ENCODE data around the gene CEP72.

DNA sequence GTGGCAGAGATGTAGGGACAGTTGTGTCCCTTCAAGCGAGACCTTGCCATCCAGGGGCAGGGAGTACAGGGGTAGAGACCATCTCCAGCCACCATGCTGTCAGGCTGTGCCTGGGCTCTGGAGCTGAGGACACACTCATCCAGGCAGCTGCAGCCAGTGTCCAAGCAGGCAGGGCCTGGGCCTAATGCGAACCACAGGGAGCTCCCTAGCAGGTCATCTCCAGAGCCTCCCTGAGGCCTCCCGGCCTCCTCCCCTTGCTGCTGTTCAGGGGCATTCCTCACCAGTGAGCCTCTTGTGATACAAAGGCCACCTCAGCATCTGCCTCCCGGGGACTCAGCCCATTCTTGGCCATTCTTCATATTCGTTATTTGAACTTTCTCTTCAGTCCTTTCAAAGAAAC, 46.0 kb downstream of the CEP72 start:
- no peak for TF ChIP-seq YY1 (IDR thresholded peaks at IDR 0.05; ENCODE audit: low read depth)
- TF ChIP-seq, protein P1, sequence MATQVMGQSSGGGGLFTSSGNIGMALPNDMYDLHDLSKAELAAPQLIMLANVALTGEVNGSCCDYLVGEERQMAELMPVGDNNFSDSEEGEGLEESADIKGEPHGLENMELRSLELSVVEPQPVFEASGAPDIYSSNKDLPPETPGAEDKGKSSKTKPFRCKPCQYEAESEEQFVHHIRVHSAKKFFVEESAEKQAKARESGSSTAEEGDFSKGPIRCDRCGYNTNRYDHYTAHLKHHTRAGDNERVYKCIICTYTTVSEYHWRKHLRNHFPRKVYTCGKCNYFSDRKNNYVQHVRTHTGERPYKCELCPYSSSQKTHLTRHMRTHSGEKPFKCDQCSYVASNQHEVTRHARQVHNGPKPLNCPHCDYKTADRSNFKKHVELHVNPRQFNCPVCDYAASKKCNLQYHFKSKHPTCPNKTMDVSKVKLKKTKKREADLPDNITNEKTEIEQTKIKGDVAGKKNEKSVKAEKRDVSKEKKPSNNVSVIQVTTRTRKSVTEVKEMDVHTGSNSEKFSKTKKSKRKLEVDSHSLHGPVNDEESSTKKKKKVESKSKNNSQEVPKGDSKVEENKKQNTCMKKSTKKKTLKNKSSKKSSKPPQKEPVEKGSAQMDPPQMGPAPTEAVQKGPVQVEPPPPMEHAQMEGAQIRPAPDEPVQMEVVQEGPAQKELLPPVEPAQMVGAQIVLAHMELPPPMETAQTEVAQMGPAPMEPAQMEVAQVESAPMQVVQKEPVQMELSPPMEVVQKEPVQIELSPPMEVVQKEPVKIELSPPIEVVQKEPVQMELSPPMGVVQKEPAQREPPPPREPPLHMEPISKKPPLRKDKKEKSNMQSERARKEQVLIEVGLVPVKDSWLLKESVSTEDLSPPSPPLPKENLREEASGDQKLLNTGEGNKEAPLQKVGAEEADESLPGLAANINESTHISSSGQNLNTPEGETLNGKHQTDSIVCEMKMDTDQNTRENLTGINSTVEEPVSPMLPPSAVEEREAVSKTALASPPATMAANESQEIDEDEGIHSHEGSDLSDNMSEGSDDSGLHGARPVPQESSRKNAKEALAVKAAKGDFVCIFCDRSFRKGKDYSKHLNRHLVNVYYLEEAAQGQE (IDR thresholded peaks at IDR 0.05; ENCODE audit: low read depth), result no peak
- TF ChIP-seq NFIC (IDR thresholded peaks at IDR 0.05), result no peak
- TF ChIP-seq ZBTB7A (IDR thresholded peaks at IDR 0.05; ENCODE audit: low read depth), result no peak
- TF ChIP-seq RAD21 (IDR thresholded peaks at IDR 0.05; ENCODE audit: low read depth), result no peak
- no peak for TF ChIP-seq CEBPB (IDR thresholded peaks at IDR 0.05)
- TF ChIP-seq, protein P2, sequence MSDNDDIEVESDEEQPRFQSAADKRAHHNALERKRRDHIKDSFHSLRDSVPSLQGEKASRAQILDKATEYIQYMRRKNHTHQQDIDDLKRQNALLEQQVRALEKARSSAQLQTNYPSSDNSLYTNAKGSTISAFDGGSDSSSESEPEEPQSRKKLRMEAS (IDR thresholded peaks at IDR 0.05), result no peak

All from Ishikawa (cell line).